Head of caudate nucleus (tissue), 42 donors: Measurements from ENCODE around the gene ERAP2.

Experiments used
- DNase-seq, 42 donors: peaks; one replicate each; pipeline versions ENCODE4 v3.0.0 to v3.0.0-alpha.2; 2020 to 2021; ENCODE audit warnings: mixed read lengths in 7 of 42
- intact Hi-C: fragments of 100-400 bp; cut with DNase I; formaldehyde crosslinking; loops from one replicate; pipeline ENCODE4 v1.15.0; 2022

The ERAP2 gene

GRCh38 chr5:96945144-96945897 is 69.0 kb downstream of the ERAP2 start:
- intact Hi-C loops = loop anchor here (10.0 kb wide), 1 partner anchor 191 kb away; no protein-coding TSS in a partner anchor
- DNase-seq = no peak

- intact Hi-C loops = loop anchor here (10.0 kb wide), 1 partner anchor 192 kb away; no protein-coding TSS in a partner anchor
- no peak for DNase-seq
Measured at GRCh38 chr5:96946381-96946780, 70.1 kb downstream of the ERAP2 start.

- intact Hi-C loops = no loop called here
- no peak for DNase-seq
Measured at GRCh38 chr5:96952118-96952750, 75.9 kb downstream of the ERAP2 start.

- no peak for DNase-seq
- intact Hi-C loops = no loop called here
Measured at GRCh38 chr5:96952974-96953730, 76.9 kb downstream of the ERAP2 start.

- DNase-seq = no peak
- intact Hi-C loops = no loop called here
Measured at GRCh38 chr5:96957254-96958049, 81.2 kb downstream of the ERAP2 start.

GRCh38 chr5:96958977-96959376 is 82.7 kb downstream of the ERAP2 start:
- intact Hi-C loops = no loop called here

GRCh38 chr5:96961053-96961452 is 84.8 kb downstream of the ERAP2 start:
- no peak for DNase-seq
- intact Hi-C loops = no loop called here

More at GRCh38 chr5:96958977-96959376, 82.7 kb downstream of the ERAP2 start:
- no peak for DNase-seq

- DNase-seq = peak in 1 of 42 donors; percentile 14
- intact Hi-C loops = no loop called here
Measured at GRCh38 chr5:96962540-96962991, 86.3 kb downstream of the ERAP2 start.

GRCh38 chr5:96963267-96963666 is 87.0 kb downstream of the ERAP2 start:
- intact Hi-C loops = no loop called here
- DNase-seq = peak in 21 of 42 donors; percentile 6 to 67 (median 29)

GRCh38 chr5:96966801-96967200 is 90.5 kb downstream of the ERAP2 start:
- intact Hi-C loops = no loop called here
- DNase-seq = no peak

- intact Hi-C loops = no loop called here
- DNase-seq = no peak
Measured at GRCh38 chr5:96967400-96967799, 91.1 kb downstream of the ERAP2 start.

GRCh38 chr5:96968074-96968473 is 91.8 kb downstream of the ERAP2 start:
- intact Hi-C loops = no loop called here
- no peak for DNase-seq

GRCh38 chr5:96968614-96969013 is 92.3 kb downstream of the ERAP2 start:
- DNase-seq = peak in 1 of 42 donors; percentile 11
- intact Hi-C loops = no loop called here
